ENCODE results near the gene OSCP1.
"Not testable (repeated sequence)": the region's sequence is repeated elsewhere in the genome, so short reads cannot be mapped to it uniquely, and the experiment has no call there.

OSCP1 gene, protein sequence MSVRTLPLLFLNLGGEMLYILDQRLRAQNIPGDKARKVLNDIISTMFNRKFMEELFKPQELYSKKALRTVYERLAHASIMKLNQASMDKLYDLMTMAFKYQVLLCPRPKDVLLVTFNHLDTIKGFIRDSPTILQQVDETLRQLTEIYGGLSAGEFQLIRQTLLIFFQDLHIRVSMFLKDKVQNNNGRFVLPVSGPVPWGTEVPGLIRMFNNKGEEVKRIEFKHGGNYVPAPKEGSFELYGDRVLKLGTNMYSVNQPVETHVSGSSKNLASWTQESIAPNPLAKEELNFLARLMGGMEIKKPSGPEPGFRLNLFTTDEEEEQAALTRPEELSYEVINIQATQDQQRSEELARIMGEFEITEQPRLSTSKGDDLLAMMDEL

DNA sequence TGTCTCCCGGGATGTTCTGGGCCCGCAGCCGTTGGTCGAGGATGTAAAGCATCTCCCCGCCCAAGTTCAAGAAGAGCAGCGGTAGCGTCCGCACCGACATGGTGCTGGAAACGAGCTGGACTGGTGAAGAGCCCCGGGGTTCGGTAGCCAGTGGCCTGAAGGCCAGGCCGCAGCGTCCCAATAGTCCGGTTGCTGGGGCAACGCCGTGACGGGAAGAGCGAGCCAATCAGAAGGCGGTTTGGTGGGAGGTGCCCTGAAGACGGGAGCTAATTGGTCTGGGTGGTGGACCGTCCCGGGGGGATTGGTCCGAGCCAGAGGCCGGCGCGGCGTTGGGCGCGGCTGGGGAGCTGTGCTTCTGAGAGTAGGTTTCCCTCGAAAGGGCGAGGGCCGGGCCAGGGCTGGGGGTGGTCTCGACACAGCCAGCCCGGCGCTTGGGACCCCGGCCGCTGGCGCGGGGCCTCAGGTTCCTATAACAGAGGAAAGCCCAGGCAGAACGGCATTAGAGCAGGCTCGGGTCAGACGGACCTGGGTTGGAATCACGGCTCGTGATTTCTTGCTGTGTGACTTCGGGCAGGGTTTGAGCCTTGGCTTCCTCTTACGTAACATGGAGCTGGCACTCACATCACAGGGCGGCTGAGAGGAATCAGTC, at the start of gene OSCP1:
Gene OSCP1 (minus strand): TSS at position 182 of the 649 bp plus-strand sequence. CDS start 82 bp downstream, at position 100.
- Mint-ChIP-seq H3K9me3 (no peaks in the 10 kb centered on the region), H3K4me1 (peaks cover 23% of the 10 kb centered on the region), H3K27me3 (no peaks in the 10 kb centered on the region), H3K27ac (peak within 1 kb of the TSS; percentile 64 to 94), H3K4me3 (peak within 1 kb of the TSS; percentile 87 to 88)
- DNase-seq (peak; percentile 85 to 89), ATAC-seq (peak; percentile 99)

DNA sequence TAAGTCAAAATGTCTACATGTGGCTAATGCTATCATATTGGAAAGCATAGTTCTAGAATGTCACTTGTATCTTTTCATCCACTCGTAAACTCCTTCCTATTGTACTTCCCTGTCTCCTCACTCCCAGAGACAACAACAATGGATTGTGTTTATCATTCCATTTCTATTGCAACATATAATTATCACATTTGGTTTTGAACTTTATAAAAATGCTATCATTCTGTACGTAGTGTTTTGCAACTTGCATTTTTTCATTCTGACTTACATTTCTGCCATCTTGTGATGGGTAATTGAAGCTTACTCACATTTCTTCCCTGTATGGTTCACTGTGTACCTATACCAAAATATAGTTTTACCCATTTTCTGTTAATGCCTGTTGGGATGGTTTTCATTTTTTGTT, 47.0 kb upstream of the OSCP1 start:
- ATAC-seq: no peak
- DNase-seq: no peak
- Mint-ChIP-seq H3K27ac (no peak overlapping the region), H3K4me3 (no peak overlapping the region), H3K27me3 (peaks cover under 1% of the 10 kb centered on the region), H3K4me1 (no peaks in the 10 kb centered on the region), H3K9me3 (no peaks in the 10 kb centered on the region)

DNA sequence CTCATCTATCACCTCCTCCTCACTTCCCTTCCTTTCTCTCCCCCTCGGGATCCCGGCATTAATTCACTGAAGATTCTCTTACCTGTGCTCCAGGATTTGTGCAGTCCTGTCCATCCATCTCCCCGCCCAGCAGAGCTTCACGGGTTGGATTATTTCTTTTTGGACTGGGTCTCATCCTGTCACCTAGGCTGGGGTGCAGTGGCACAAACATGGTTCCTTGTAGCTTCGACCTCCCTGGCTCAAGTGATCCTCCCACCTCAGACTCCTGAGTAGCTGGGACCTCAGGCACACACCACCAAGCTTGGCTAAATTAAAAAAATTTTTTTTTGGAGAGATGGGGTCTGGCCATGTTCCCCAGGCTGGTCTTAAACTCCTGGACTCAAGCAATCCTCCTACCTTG, 44.7 kb upstream of the OSCP1 start:
- Mint-ChIP-seq H3K9me3 (no peaks in the 10 kb centered on the region), H3K27me3 (no peaks in the 10 kb centered on the region), H3K27ac (peak overlapping the region in 1 of 2 donors; percentile 23), H3K4me1 (no peaks in the 10 kb centered on the region), H3K4me3 (no peak overlapping the region)
- DNase-seq (no peak), ATAC-seq (no peak)

DNA sequence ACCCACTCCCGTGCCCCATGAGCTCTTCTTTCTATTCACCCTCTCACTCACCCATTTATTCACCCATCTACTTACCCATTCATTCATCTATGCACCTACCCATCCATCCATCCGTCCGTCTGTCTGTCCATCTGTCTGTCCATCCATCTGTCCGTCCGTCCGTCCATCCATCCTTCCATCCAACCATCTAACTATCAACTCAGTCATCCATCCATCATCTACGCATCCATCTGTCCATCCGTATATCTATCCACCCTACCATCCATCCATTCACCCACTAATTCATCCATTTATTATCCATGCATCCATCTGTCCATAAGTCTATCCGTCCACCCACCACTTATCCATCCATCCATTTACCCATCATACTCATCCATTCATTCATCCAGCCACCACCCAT, 43.3 kb upstream of the OSCP1 start:
- Mint-ChIP-seq H3K4me3 (no peak overlapping the region), H3K4me1 (no peaks in the 10 kb centered on the region), H3K9me3 (no peaks in the 10 kb centered on the region), H3K27ac (no peak overlapping the region), H3K27me3 (no peaks in the 10 kb centered on the region)
- no peak for ATAC-seq
- no peak for DNase-seq

DNA sequence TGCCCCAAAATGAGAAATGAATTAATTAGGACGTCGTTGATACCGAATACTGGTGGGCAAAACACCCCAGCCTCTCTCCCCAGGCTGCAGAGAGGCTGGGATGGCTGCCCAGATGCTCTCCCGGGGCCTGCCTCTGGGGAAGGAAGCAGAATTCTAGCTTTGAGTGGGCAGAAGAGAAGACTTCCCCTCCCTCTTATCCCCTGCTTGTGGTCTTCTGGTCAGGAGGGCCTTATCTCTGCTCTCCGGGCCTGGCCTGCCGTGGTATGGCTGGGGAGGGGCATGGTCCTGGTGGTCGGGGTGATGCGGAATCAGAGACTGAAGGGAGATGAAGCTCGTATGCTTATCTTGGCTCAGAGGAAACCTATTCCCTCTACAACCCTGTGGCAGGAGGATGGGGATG, 42.2 kb upstream of the OSCP1 start:
- Mint-ChIP-seq H3K27me3 (no peaks in the 10 kb centered on the region), H3K4me3 (no peak overlapping the region), H3K9me3 (no peaks in the 10 kb centered on the region), H3K27ac (no peak overlapping the region), H3K4me1 (no peaks in the 10 kb centered on the region)
- no peak for DNase-seq
- ATAC-seq: no peak

DNA sequence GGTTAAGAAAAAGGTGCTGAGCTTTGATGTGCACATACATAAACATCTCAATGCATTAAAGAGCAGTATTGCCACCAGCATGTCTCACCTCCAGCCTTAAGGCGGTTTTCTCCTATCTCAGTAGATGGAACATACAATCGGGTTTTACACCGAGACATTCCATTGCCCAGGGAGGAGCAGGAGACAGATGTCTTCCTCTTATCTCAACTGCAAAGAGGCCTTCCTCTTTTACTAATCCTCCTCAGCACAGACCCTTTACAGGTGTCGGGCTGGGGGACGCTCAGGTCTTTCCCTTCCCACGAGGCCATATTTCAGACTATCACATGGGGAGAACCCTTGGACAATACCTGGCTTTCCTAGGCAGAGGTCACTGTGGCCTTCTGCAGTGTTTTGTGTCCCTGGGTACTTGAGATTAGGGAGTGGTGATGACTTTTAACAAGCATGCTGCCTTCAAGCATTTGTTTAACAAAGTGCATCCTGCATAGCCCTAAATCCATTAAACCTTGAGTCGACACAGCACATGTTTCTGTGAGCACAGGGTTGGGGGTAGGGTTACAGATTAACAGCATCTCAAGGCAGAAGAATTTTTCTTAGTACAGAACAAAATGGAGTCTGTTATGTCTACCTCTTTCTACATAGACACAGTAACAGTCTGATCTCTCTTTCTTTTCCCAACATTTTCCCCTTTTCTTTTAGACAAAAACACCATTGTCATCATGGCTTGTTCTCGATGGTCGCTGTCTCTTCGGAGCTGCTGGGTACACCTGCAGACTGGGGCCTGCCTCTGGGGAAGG, 39.2 kb upstream of the OSCP1 start:
- not testable (repeated sequence) for ATAC-seq, H3K27me3 Mint-ChIP-seq, H3K4me3 Mint-ChIP-seq, H3K9me3 Mint-ChIP-seq, H3K4me1 Mint-ChIP-seq, DNase-seq
- H3K27ac Mint-ChIP-seq: peak overlapping the region in 1 of 2 donors; percentile 8

DNA sequence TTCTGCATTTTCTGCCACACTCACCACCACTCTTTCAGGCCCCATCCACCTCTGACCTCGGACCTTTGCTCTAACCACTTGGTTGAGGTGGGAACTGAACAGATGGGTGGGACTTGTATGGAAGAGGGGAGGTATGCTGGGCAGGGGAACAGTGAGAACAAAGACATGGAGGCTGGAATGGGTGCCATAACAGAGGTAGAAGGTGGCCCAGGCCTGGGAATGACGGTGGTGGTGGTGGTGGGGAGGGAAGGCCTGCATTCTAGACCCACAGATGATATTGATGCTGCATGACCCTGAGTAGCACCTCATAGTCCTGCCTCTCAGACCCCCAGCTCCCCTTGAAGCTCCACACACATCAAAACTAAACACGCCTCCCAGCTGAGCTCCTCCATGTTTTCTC, 37.7 kb upstream of the OSCP1 start:
- no peak for DNase-seq
- Mint-ChIP-seq H3K27me3 (no peaks in the 10 kb centered on the region), H3K4me3 (no peak overlapping the region), H3K27ac (peak overlapping the region in 1 of 2 donors; percentile 16), H3K9me3 (no peaks in the 10 kb centered on the region), H3K4me1 (no peaks in the 10 kb centered on the region)
- no peak for ATAC-seq

DNA sequence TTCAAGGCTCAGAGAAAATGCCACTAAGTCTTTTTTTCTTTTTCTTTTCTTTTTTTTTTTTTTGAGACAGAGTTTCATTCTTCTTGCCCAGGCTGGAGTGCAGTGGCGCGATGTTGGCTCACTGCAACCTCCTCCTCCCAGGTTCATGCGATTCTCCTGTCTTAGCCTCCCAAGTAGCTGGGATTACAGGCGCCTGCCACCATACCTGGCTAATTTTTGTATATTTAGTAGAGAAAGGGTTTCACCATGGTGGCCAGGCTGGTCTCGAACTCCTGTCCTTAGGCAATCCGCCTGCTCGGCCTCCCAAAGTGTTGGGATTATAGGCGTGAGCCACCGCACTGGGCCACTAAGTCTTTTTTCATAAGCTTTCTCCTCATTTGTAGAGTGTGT, 37.1 kb upstream of the OSCP1 start:
- not testable (repeated sequence) for H3K4me3 Mint-ChIP-seq

DNA sequence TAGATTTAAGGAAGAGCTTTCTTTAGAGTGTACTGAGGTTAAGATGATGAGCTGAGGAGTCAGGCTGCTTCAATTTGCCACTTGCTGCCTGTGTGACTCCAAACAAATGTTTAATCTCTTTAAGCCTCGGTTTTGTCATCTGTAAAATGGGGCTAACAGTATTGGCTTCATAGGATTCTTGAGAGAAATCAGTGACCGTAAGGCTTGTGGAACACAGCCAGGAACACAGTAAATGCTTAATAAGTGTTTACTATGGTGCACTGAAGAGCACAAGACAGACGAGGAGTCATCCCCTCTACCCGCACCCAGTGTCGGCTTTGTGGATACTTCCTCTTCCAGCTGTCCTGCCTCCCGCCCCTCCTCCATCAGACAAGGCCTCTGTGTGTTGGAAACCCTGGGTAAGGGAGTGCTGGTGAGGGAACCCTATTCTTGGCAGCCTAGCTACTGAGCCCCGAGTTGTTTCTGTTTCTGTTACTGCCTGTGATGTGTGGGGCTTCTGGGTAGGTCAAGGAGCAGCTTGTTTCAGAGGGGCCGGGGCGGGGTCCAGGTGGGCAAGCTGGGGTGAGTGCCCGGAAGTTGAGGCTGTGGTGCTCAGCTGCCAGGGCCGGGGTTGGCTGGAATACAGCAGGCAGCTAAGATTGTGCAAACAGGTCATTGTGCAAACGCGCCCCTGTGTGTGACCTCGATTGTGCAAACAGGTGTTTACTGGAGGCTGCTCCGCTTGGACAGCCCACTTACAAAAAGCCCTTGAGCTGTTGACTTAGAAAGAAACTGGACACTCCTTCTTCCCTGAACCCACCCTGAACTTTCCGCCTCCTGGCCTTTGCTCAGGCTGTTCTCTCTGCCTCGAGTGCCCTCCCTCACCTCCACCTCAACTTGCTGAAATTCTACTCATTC, 36.4 kb upstream of the OSCP1 start:
- ATAC-seq (no peak), DNase-seq (no peak)
- peaks cover 11% of the 10 kb centered on the region for H3K4me1 Mint-ChIP-seq
- H3K27ac Mint-ChIP-seq: peak overlapping the region in 1 of 2 donors; percentile 7
- peaks cover 9% of the 10 kb centered on the region for H3K27me3 Mint-ChIP-seq
- no peak overlapping the region for H3K4me3 Mint-ChIP-seq
- H3K9me3 Mint-ChIP-seq: no peaks in the 10 kb centered on the region

More for the DNA sequence above, 37.1 kb upstream of the OSCP1 start:
- ATAC-seq, DNase-seq, H3K27ac Mint-ChIP-seq, H3K9me3 Mint-ChIP-seq, H3K27me3 Mint-ChIP-seq, H3K4me1 Mint-ChIP-seq: not testable (repeated sequence)

DNA sequence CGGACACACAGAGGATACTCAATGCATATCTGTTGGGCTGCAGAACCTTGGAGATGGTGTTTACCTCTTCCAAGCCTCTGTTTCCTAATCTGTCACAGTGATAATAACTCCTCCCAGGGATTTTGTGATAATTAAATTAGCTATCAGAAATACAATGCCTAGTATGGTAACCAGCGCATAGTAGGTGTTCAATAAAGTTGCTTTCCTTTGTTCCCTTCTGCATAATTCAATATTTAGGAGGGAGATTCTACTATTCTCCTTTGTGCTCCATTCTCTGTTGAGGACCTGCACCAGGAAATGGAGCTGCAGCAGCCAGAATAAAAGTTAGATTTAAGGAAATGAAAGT, 35.8 kb upstream of the OSCP1 start:
- H3K4me1 Mint-ChIP-seq: peaks cover 14% of the 10 kb centered on the region
- H3K9me3 Mint-ChIP-seq: no peaks in the 10 kb centered on the region
- H3K4me3 Mint-ChIP-seq: no peak overlapping the region
- no peak for ATAC-seq
- DNase-seq: no peak
- H3K27me3 Mint-ChIP-seq: peaks cover 13% of the 10 kb centered on the region
- peak overlapping the region in 1 of 2 donors; percentile 7 for H3K27ac Mint-ChIP-seq

DNA sequence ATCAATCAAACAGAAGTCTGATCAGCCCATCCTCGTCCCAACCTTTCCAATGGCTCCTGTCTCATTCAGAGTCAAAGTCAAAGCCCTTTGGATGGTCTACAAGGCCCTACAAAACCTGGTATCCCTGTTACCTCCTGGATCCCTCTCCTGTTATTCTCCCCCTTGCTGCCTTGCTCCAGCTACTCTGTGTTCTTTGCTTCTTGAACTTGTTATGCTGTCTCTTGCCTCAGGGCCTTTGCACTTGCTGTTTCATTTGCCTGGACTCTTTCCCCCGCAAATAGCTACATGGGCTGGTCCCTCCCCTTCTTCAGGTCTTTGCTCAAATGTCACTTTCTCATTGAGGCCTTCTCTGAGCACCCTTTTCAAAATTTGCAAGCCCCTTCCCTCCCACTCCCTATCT, 33.8 kb upstream of the OSCP1 start:
- Mint-ChIP-seq H3K4me1 (peaks cover 14% of the 10 kb centered on the region), H3K27ac (no peak overlapping the region)

DNA sequence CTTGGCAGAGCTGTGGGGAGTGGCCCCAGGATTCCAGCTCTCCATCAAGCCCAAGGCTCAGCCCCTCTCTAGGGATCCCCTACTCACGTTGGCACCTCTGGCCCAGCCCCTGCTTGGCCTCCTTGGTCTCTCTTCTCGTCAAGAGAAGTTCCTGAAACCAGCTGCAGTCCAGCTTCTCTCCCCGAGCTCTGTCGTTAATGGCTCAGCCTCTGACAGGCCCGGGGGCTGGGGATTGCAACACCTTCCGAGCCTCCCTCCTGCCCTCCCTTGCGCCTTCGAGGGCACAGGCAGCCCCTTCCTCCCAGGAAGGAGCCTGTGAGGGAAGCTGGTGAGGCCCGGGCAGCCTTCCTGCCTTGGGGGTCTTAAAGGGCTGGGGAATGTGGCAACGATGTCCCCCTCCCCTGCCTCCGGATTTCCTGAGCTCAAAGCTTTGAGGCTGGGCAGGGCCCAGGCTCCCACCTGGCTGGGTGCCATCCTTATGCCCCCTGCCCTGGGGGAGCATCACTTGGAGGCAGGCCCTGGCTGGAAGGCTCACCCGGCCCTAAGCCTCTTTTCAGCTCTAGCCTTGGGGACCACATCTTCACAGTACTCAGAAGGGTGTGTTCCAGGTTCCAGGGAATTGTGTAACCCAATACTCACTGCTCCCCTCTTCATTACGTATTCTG, 32.6 kb upstream of the OSCP1 start, which contains the start of gene CSF3R:
Gene CSF3R (minus strand): TSS at position 190 of the 665 bp plus-strand sequence. CDS start 3,417 bp downstream, outside the sequence.
- peak within 1 kb of the TSS; percentile 43 to 96 for H3K27ac Mint-ChIP-seq
- peak within 1 kb of the TSS; percentile 73 for H3K4me3 Mint-ChIP-seq
- ATAC-seq (peak; percentile 12), DNase-seq (no peak)
- peaks cover 13% of the 10 kb centered on the region for H3K27me3 Mint-ChIP-seq
- no peaks in the 10 kb centered on the region for H3K9me3 Mint-ChIP-seq
- H3K4me1 Mint-ChIP-seq: peaks cover 14% of the 10 kb centered on the region

More for the DNA sequence above, 33.8 kb upstream of the OSCP1 start:
- ATAC-seq (no peak), DNase-seq (no peak)
- H3K9me3 Mint-ChIP-seq: no peaks in the 10 kb centered on the region
- H3K4me3 Mint-ChIP-seq: no peak overlapping the region
- peaks cover 13% of the 10 kb centered on the region for H3K27me3 Mint-ChIP-seq

DNA sequence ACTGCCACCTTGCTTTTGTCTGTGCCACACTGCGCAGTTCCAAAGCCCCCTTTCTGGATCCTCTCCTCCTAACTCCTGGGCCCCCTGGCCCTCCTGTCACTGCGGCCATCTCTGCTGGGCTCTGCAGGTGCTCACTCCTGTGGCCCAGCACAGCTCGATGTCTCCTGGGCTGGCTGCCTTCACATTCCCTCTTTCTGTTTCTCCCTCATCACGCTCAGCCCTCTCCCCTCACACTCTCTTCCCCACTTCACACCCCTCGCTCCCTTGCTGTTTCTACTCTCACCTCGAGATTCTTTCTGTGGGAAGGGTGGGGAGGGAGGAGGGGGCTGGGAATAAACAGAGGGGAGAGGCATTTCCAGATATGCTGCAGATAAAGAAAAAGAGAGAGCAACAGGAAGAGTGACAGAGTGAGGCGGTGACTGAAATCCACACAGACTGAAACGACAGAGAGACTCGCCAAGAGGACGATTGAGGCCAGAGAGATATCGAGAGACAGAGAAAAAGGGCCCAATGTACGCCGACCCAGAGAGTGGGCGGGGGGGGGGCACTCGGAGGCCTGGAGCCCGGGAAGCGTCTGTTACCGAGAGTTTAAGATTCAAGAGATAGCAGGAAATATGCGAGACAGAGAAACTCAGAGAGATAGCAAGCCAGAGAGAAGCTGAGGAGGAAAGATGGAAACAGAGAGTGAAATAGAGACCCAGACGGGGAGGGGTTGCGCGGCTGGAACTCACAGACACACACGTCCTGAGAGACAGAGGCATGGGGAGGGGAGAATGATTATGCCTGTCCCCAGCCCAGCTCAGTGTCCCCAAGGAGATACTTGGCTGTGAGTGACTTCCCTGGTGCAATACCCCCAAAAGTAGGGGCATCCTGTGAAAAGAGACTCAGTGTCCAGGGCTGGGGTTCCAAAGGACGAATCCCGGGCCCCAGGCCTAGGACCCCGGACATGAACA, 31.8 kb upstream of the OSCP1 start:
- H3K4me1 Mint-ChIP-seq: peaks cover 14% of the 10 kb centered on the region
- H3K27me3 Mint-ChIP-seq: peaks cover 13% of the 10 kb centered on the region
- H3K27ac Mint-ChIP-seq: peak overlapping the region; percentile 43 to 96
- DNase-seq (no peak), ATAC-seq (peak; percentile 35)
- no peaks in the 10 kb centered on the region for H3K9me3 Mint-ChIP-seq
- peak overlapping the region; percentile 73 for H3K4me3 Mint-ChIP-seq

DNA sequence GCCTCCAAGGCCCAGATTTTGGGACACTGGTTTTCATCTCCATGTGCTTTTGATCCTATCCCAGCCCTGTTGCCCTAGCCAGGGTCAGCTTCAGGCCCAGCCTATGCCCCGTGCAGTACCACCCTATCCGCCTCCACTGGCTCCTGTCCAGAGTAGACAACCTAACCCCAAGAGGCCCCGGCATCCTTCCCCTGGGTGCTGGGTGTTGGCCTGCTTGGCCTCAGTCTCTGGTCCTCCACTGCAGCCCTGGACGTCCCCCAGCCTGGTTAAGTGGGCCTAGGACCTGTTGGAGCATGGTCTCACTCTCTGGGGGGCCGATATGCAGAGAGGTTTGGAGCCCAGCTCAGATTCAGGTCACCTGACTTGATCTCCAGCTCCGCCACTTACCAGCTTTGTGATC, 30.8 kb upstream of the OSCP1 start:
- H3K9me3 Mint-ChIP-seq: no peaks in the 10 kb centered on the region
- peaks cover 13% of the 10 kb centered on the region for H3K27me3 Mint-ChIP-seq
- H3K4me3 Mint-ChIP-seq: no peak overlapping the region
- H3K27ac Mint-ChIP-seq: no peak overlapping the region
- no peak for DNase-seq
- peaks cover 14% of the 10 kb centered on the region for H3K4me1 Mint-ChIP-seq
- ATAC-seq: no peak

Measured in stimulated activated naive CD8-positive, alpha-beta T cell treated with anti-CD3 and anti-CD28 coated beads, Interleukin-15, amount 100 ng/mL, for 72 hours (primary cell).